Stimulated activated CD8-positive, alpha-beta memory T cell treated with anti-CD3 and anti-CD28 coated beads, Interleukin-2, amount 100 ng/mL, for 1 hour (primary cell): ENCODE results near the gene TSEN15.
"Not testable (repeated sequence)": the region's sequence is repeated elsewhere in the genome, so short reads cannot be mapped to it uniquely, and the experiment has no call there.

Source experiments
- DNase-seq, 2 donors: peaks; one replicate each; pipeline ENCODE4 v3.0.0-alpha.2; 2020; ENCODE audit warnings: low read depth in 2 of 2

The TSEN15 gene

DNA sequence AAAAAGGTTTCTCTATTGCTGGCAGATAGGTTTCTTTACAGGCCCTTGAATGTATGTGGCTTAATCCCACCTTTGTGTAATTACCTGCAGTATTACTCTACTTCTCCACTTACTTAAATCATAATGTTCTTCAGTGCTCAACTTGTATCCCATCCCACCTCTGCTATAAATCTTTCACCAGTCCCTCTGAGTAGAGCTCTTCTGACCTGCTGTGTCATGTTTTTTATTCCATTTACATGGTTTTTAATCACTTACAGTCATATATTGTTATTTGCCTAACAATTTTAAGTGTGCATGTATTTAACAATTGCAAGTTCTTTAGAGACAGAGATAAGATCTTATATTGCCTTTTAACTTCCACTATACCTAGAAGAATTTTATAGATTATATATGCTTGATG, 2.4 kb downstream of the TSEN15 start:
- no peak for DNase-seq

DNA sequence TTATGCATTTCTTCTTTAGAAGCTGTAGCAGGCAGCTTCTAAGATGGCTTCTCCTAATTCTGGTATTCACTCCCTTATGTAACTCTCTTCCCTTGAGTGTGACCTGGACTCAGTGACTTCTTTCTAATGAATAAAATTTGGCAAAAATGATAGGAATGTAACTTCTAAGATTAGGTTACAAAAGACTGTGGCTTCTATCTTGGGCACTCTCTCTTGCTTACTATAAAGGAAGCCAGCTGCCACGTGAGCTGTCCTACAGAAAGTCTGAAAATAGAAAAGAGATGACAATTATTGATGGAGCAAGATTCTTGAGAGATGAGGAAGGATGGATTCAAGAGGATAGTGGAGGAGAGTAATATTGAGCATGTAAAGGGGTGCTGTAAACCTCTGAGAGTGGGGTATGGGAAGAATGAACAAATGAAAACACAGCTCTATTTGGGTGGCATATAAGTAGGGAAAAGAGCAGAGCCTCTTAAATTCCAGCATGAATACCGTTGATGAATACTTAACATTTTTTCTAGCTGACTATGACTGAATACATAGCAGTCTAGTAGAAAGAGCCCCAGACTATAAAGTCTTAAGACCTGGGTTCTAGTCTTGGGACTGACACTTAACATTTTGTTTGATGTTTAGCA, 5.5 kb downstream of the TSEN15 start:
- no peak for DNase-seq

DNA sequence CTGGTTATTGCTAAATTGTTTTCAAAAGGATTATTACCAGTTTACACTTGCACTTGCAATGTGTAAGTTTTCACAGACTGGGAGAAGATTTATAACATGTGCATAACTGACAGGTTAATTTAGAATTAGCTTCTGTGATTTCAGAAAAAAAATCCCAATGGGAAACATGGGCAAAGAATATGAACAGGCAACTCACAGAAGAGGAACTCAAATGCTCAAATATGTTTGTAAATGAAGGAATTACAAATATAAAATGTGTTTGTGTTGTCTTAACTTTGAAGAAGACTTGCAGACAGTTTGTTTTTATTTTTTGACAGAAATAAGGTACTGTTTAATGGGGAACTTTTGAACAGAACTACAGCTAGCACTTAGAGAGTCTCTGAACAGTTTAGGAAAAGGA, 8.4 kb downstream of the TSEN15 start:
- DNase-seq, result no peak

DNA sequence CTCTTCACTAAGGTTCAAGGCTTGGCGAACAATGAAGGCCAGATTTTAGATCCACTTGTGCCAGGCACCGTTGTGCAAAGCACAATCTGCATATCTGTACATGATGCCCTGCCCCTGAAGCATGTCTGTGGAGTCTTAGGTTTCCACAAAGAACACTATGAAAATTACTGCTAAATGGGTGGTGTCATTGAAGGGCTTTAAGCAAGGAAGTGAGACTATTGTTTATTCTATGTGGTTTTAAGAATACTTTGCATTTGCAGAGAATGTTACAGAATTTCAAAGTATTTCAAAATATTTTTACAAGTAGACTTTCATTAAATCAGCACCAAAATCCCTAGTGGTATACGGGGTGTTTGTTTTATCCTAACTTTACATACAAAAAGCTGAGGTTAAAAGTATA, 8.8 kb downstream of the TSEN15 start:
- no peak for DNase-seq

DNA sequence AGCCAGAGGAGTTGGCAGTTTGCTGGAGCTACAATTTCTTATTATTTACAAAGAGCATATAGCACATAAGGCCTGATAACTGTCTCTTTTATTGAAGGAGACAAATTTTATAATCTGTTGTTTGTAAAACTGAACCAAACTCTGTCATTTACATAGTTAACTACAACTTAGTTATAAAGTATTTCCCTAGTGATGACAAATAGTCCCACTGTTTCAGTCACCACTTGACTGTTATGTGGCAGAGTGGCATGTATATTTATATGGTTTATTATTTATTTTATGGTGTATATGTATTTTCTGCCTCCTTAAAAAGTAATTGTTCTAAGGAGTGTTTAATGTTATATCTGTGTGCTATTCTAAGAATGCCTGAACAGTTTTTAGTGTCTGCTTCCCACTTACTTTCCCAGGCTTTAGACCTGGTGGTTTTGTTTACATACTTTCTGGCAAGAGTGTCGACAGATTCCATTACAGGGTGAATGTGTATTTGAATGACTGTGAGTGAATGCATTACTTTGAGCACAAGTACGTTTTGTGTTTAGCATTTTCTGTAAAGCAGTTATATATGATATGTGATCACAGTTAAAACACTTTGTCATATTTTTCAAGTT, 10.0 kb downstream of the TSEN15 start:
- DNase-seq, result no peak

DNA sequence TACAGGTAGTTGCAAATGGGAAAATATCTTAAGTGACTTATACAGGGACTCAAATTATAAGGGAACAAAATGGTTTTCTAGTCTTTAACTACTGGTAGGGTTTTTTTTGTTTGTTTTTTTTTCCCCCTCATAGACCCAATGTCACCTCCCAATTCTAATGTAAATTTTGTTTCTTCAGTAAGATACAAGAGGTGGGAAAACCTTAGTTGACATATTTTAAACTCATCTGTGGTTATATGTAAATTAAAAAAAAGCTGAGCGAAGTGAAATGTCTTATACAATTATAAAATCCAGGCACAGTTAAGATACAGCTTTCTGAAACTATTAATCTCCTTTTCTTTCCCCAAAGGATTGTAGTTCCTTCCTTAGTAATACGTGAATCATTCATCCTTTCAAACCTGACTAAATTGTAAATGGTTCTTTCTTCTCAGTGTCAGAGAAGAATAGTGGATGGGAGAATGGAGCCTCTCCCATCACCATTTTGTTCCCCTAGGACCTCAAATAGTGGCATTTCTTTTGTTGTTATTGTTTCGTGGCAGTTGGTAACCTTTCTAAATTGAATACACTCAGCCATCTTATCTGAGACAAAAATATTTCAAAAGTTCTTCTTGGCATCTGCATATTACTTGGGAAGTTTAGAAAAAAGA, 11.2 kb downstream of the TSEN15 start:
- no peak for DNase-seq

DNA sequence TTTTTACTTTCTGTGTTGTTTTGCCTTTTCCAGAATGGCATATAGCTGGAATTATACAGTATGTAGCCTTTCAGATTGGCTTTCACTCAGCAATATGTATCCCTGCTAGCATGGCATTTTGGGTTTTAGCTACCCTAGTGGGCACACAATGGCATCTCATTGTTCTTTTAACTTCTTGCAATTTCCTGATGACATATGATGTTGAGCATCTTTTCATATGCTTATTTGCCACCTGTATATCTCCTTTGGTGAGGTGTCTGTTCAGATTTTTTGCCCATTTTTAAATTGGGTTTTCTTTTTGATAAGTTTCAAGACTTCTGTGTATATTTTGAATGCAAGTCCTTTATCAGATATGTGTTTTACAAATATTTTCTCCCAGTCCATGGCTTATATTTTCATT, 14.0 kb downstream of the TSEN15 start:
- DNase-seq, result no peak

DNA sequence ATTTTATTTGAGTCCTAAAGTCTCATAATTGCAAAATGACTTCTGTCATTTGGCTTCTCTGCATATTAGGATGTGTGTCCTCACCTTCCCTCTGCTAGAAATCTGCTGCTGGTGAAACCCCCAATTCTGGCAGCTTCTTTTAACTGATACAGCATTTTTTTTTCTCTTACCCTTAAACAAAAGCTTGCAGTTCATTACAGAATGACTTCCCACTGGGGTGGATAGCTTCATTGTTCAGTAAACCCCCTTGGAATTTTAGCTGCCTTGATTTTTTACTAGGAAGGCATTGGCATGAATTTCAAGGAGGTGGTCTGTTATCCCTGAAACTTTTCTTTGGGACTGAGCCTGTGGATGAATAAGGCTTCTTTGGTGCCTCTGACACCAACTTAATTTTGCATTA, 16.8 kb downstream of the TSEN15 start:
- no peak for DNase-seq

DNA sequence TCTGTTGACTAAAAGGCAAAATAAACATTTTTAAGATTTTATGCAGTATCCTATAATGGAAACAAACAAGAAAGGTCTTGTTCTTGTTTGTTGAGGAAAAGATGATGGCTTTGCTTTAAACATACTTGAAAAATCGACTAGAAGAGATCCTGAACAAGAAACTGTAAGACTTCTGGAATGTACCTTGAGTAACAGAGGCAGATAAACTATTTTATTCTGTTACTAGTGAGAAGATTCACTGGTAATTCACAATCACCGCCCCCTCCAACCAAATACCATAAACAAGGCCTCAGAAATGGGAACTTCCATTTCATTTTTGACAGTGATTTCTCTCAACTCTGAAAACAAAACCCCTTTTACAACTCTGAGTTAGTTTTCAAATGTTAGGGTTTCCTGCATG, 18.1 kb downstream of the TSEN15 start:
- DNase-seq, result no peak

DNA sequence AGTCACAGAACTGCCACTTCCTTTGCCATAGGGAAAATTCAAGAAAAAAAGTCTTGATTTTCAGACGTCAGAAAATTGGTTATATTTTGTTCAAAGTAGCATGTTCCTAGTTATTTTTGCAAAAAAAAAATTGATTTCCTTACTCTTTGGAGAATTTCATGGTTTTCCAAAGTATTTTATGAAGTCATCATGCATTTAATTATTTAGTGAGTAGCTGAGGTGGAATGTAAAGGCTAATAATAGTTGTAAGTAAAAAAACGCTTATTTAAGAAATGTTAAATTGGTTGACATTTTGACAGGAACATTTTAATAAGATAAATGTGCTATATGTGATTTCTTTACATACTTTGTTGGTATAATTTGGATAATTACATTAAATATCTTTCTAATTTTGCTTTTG, 20.8 kb downstream of the TSEN15 start:
- DNase-seq, result no peak

DNA sequence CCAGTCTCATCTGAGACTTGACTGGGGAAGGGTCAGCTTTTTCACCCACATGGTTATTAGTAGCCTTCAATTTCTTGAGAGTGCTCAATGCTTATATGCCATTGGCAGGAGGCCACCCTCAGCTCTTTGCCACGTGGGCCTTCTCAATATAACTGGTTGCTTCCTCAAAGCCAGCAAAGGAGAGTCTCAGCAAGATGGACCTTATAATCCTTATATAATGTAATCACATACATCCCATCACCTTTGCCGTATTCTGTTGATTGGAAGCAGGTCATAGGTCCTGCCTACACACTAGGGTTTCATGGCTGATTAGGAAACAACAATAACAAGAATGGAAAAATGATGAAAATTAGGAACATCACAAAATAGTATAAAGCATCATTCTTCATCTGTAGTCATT, 22.9 kb downstream of the TSEN15 start:
- DNase-seq, result no peak

DNA sequence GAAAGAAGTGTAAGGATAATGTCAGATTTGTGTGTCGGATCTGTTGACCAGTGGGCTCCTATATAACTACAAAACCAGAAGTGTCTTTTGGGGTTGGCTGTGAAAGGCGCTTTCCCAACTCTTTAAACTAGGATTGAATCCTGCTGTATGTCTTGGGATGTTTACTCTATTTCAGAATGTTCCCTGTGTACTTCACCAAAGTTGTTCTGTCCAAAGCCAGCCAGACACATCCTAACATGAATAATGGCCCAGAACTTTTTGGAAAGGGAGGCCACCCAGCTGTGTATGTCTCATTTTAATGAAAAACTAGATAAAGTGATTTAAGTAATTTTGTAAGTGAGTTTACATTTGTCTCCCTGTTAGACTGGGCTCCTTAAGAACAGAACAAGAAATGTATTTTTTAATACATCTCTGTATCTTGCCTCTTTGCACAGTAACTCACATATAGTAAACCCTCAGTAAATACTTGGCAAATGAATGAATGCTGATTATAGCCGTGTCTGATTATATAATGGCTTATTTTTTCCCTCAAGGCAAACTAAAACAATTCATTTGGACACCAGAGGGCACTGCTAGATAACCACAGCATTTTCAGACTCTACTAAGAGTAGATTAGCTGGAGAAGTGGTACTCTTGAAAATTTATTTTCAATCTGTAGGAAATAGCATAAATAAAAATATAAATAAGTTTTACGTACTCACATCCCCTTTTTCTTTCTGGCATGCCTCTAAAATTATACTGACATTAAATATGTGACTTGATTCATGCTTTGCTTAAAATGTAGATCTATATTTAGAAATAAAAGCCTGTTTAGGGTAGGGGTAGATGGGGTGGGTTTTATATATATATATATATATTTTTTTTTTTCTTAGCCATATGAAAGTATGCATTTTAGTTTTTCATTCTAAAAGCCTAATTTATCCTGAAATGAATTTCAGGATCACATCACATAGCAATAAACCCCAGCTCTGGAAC, 23.8 kb downstream of the TSEN15 start:
- DNase-seq, result no peak

DNA sequence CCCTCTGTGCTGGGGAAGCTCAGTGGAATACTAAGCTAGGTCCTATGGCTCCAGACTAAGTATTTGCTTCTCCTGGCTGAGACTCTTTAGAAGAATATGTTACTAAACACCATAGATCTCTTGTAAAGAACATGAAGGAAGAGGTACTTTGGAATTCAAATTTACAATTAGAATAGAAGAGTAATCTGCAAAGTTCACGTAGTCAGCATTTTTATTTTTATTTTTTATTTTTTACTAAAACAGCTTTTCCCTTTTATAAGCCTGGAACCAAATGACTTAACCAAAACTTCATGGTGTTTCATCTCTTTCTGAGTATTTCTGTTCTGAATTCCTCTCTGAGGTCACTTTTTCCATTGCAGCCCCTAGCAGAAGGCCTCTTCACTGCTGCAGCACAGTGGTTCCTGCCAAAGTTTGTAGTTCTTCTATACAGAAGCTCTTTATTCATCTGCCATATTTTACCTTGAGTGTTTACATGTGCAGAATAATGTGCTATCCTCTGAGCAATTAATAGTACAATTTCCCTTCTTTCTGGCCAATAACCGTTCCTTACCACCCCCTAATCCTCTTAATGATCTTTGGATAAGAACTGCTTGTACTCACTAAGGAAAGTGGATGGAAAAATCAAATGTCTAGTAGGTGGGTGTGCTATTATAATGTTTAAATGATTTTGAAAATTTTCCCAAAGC, 27.2 kb downstream of the TSEN15 start:
- DNase-seq, result no peak

DNA sequence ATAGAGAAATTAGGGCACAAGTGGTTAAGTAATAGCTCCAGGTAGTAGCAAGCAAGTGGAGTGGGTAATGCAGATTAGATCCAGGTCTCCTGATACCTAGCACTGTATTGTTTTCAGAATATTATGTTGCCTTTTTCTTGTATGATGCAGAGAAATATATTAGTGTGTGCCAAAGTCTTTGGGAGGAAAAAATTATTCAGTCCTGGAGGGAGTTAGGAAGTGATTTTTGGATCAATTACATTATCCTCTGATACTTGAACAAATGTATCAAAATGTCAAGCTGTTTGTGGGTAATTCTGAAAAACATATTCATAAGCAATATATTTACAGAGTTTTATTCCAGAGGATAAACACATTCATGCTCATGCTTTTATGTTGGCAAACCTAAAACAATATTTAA, 28.8 kb downstream of the TSEN15 start:
- no peak for DNase-seq

DNA sequence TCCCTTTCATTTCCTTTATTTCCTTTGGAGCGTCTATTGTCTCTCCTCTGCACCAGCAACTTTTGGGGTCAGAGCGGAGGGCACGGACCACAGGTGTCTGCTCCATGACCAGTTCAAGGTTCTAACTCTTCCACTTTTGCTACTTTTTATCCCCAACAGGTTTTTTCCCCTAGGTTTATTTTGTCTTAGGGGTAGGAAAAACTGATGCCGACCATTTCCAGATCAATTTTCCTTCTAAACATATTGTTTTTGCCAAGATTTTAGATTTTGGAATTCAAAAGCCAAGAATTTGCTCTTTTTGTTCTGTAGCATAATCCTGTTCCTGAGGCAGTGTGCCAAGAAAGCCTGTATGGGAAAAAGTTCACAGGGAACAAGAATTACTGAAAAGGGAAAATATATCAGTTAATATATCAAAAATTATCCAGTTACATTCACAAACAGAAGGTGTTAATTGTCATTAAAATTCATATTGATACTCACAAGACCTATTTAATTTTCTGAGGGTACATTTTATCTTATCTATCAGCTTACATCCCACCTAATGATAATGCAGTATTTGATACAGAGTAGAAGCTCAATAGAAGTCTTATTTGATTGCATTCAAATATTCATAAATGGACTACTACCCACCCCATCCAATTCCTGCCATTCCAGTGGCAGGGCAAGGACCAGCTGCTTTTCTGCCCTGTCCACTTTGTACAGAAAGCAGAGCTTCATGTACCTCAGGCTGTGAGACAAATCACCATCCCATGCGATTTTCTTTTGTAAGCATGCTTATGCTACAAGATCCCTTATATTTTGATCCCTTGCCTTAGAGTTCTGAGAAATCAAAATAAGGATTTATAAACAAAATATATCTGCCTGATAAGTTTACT, 31.2 kb downstream of the TSEN15 start:
- no peak for DNase-seq

DNA sequence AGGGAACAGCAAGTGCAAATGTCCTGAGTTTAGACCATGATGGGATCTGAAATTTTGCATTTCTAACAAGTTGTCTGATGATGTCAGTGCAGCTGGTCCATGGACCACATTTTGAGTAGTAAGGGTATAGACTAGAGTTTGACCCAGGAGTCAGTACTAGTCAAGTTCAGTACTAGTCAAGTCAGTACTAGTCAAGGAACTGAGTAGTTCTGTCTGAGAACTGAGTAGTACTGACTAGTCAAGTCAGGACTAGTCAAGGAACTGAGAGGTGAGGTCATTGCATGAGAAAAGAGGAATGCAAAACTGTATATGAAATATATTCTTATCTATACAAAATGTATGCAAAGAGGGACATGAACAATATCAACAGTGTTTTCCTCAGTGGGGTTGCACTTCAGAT, 34.1 kb downstream of the TSEN15 start:
- DNase-seq, result no peak

DNA sequence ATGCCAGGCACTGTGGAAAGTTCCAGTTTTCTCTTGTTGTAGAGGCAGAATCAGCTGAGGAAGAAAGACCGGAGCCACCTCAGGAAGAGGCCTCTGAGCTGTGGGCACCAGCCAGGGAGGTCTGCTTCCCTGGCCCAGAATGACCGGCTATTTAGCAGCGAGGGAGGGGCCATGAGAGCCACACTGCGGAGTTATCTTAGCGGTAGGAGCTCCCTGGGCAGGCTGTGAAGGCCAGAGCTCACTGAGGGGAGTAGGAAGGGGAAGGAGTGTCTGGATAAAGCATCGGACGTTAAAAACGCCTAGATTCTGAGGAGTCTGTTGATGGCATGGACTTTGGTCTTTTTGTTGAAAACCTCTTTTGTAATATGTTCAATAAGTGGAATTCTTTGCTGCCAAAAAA, 36.5 kb downstream of the TSEN15 start:
- DNase-seq, result no peak

DNA sequence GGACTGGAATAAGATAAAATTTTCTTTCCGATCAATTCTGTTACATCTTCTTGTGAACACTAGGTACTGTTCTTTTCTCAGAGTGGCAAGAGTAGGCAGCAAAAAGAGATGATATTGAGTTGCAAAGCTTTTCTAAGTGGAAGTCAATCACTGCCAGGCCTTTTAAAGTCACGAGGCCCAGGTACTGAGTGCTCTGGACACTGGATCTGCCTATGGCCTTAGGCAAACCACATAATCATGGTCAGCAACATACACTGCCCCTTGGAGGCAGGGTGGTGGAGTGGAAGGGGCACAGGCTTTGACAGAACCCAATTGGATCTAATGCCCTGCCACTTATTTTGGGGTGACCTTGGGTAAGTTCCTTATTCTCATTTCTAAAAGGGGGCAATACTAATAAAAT, 41.5 kb downstream of the TSEN15 start:
- DNase-seq, result no peak

DNA sequence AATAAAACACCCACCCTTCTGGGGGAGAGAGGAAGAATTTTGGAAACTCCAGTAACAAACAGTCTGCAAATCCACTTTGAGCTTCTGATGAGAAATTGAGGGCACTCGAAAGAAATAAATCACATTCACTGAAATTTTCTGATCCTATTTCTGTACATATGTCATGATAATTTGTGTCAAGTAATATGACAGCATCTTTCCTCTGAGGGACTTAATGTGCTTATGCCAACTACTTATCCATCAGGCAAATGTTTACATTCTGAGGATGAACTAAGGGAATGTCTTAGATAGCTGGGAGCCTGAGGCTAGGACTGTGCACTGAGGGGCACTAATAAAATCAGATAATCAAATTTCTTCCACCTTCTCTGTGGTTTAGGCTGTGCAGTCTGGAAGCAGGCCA, 44.5 kb downstream of the TSEN15 start:
- DNase-seq, result no peak

DNA sequence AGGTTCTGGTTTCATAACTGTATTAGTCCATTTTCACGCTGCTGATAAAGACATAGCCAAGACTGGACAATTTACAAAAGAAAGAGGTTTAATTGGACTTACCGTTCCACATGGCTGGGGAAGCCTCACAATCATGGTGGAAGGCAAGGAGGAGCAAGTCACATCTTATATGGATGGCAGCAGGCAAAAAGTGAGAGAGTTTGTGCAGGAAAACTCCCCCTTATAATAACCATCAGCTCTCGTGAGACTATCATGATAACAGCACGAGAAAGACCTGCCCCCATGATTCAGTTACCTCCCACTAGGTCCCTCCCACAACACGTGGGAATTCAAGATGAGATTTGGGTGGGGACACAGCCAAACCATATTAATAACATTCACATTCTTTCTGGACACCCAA, 45.0 kb downstream of the TSEN15 start:
- not testable (repeated sequence) for DNase-seq

DNA sequence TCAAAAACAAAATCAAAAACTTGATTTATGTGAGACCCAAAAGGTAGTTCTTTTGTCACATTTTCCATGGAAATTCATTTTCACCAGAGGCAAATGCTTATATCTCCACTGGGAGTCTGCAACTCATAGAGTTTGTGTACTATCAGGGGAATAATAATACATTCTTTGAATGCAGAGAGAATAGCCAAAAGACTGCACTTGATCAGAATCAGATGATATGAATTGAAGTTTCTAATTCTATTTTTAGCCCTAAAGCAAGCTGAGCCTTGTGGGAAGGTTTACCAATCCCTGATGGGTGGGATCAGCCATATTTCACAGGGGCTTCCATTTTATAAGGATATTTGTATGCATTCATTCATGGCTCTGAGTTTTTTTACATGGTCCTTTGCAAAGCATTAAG, 49.6 kb downstream of the TSEN15 start:
- no peak for DNase-seq
